ENCODE results near the gene PMS1. TPM values are rescaled to one million over a fixed set of nuclear protein-coding genes. Genes with fewer than 3 reads are reported as not detected.

PMS1 gene
- total and polyA plus RNA-seq, 2 experiments from 2014 or later: 53.7 to 64.1 TPM

DNA sequence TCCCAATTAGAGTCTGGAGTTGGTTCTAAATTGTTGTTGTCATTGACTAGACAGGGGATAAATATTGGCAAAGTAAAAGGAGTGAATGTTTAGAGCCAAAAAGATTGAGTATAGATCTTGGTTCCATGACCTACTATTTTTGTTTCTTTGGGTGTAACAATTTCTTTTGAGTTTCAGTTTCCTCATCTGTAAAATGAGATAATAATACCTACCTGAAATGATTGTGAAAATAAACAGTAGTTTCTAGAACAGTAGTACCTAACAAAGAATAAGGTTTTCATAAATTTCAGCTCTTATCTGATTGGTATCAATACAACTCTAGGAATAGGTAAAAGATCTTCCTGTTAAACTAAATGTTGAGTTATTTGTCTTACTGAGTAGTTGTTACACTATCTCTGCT lies 56.8 kb downstream of the PMS1 start:
- H2AFZ ChIP-seq: no peak overlapping the region
- no peak for ATAC-seq
- Mint-ChIP-seq H3K4me3 (no peak overlapping the region), H3K36me3 (ENCODE audit: low read depth) (peaks cover 6% of the 10 kb centered on the region), H3K27ac (no peak overlapping the region), H3K4me1 (peaks cover 9% of the 10 kb centered on the region; the same call in 2 of the 3 replicates), H3K27me3 (ENCODE audit: insufficient read depth, low read depth, poor library complexity) (no peaks in the 10 kb centered on the region), H3K9me3 (no peaks in the 10 kb centered on the region)
- H3K79me2 ChIP-seq (replicated peaks; ENCODE audit: insufficient read depth): no peaks in the 10 kb centered on the region; the same call in 1 of the 2 replicates
- no peak overlapping the region for H3K27ac ChIP-seq (ENCODE audit: low read depth)
- no peaks in the 10 kb centered on the region for H3F3A ChIP-seq (replicated peaks; ENCODE audit: low read depth)
- TF ChIP-seq STAT1 (IDR thresholded peaks at IDR 0.05; ENCODE audit: unreplicated experiment) (no peak), NANOG (IDR thresholded peaks at IDR 0.05; ENCODE audit: borderline replicate concordance) (no peak), POLR2AphosphoS5 (IDR thresholded peaks at IDR 0.05; ENCODE audit: low read depth) (no peak), CREB1 (CRISPR knock-in tag; IDR thresholded peaks at IDR 0.05; ENCODE audit: low read depth) (no peak), ZNF114 (CRISPR knock-in tag; IDR thresholded peaks at IDR 0.05) (no peak), ZNF331 (CRISPR knock-in tag; IDR thresholded peaks at IDR 0.05; ENCODE audit: low read depth) (no peak)
- TF ChIP-seq, protein P1, sequence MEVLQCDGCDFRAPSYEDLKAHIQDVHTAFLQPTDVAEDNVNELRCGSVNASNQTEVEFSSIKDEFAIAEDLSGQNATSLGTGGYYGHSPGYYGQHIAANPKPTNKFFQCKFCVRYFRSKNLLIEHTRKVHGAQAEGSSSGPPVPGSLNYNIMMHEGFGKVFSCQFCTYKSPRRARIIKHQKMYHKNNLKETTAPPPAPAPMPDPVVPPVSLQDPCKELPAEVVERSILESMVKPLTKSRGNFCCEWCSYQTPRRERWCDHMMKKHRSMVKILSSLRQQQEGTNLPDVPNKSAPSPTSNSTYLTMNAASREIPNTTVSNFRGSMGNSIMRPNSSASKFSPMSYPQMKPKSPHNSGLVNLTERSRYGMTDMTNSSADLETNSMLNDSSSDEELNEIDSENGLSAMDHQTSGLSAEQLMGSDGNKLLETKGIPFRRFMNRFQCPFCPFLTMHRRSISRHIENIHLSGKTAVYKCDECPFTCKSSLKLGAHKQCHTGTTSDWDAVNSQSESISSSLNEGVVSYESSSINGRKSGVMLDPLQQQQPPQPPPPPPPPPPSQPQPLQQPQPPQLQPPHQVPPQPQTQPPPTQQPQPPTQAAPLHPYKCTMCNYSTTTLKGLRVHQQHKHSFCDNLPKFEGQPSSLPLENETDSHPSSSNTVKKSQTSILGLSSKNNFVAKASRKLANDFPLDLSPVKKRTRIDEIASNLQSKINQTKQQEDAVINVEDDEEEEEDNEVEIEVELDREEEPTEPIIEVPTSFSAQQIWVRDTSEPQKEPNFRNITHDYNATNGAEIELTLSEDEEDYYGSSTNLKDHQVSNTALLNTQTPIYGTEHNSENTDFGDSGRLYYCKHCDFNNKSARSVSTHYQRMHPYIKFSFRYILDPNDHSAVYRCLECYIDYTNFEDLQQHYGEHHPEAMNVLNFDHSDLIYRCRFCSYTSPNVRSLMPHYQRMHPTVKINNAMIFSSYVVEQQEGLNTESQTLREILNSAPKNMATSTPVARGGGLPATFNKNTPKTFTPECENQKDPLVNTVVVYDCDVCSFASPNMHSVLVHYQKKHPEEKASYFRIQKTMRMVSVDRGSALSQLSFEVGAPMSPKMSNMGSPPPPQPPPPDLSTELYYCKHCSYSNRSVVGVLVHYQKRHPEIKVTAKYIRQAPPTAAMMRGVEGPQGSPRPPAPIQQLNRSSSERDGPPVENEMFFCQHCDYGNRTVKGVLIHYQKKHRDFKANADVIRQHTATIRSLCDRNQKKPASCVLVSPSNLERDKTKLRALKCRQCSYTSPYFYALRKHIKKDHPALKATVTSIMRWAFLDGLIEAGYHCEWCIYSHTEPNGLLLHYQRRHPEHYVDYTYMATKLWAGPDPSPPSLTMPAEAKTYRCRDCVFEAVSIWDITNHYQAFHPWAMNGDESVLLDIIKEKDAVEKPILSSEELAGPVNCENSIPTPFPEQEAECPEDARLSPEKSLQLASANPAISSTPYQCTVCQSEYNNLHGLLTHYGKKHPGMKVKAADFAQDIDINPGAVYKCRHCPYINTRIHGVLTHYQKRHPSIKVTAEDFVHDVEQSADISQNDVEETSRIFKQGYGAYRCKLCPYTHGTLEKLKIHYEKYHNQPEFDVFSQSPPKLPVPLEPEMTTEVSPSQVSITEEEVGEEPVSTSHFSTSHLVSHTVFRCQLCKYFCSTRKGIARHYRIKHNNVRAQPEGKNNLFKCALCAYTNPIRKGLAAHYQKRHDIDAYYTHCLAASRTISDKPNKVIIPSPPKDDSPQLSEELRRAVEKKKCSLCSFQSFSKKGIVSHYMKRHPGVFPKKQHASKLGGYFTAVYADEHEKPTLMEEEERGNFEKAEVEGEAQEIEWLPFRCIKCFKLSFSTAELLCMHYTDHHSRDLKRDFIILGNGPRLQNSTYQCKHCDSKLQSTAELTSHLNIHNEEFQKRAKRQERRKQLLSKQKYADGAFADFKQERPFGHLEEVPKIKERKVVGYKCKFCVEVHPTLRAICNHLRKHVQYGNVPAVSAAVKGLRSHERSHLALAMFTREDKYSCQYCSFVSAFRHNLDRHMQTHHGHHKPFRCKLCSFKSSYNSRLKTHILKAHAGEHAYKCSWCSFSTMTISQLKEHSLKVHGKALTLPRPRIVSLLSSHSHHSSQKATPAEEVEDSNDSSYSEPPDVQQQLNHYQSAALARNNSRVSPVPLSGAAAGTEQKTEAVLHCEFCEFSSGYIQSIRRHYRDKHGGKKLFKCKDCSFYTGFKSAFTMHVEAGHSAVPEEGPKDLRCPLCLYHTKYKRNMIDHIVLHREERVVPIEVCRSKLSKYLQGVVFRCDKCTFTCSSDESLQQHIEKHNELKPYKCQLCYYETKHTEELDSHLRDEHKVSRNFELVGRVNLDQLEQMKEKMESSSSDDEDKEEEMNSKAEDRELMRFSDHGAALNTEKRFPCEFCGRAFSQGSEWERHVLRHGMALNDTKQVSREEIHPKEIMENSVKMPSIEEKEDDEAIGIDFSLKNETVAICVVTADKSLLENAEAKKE (CRISPR knock-in tag; IDR thresholded peaks at IDR 0.05): no peak
- TF ChIP-seq, protein P2, sequence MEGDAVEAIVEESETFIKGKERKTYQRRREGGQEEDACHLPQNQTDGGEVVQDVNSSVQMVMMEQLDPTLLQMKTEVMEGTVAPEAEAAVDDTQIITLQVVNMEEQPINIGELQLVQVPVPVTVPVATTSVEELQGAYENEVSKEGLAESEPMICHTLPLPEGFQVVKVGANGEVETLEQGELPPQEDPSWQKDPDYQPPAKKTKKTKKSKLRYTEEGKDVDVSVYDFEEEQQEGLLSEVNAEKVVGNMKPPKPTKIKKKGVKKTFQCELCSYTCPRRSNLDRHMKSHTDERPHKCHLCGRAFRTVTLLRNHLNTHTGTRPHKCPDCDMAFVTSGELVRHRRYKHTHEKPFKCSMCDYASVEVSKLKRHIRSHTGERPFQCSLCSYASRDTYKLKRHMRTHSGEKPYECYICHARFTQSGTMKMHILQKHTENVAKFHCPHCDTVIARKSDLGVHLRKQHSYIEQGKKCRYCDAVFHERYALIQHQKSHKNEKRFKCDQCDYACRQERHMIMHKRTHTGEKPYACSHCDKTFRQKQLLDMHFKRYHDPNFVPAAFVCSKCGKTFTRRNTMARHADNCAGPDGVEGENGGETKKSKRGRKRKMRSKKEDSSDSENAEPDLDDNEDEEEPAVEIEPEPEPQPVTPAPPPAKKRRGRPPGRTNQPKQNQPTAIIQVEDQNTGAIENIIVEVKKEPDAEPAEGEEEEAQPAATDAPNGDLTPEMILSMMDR (conservative IDR thresholded peaks at IDR 0.05; ENCODE audit: low read depth in 2 of 2): no peak
- TF ChIP-seq, protein P3, sequence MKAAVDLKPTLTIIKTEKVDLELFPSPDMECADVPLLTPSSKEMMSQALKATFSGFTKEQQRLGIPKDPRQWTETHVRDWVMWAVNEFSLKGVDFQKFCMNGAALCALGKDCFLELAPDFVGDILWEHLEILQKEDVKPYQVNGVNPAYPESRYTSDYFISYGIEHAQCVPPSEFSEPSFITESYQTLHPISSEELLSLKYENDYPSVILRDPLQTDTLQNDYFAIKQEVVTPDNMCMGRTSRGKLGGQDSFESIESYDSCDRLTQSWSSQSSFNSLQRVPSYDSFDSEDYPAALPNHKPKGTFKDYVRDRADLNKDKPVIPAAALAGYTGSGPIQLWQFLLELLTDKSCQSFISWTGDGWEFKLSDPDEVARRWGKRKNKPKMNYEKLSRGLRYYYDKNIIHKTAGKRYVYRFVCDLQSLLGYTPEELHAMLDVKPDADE (IDR thresholded peaks at IDR 0.05): no peak
- no peaks in the 10 kb centered on the region for H3K27me3 ChIP-seq (ENCODE audit: insufficient read depth)
- peaks cover 7% of the 10 kb centered on the region; the same call in 1 of the 2 replicates for H4K20me1 ChIP-seq (replicated peaks; ENCODE audit: insufficient read depth)
- H3K4me1 ChIP-seq (ENCODE audit: insufficient read depth): no peaks in the 10 kb centered on the region
- DNase-seq (ENCODE audit: low spot score): no peak
- no peaks in the 10 kb centered on the region for H3K36me3 ChIP-seq (ENCODE audit: insufficient read depth)
- H3K9me2 ChIP-seq (ENCODE audit: insufficient read depth): no peaks in the 10 kb centered on the region
- H3K4me3 ChIP-seq: no peak overlapping the region
- no peak overlapping the region for H3K4me2 ChIP-seq
